HG03460 (cell line): ENCODE results near the gene RNF151.

ENCODE experiments used
- ATAC-seq: cut with Tn5 transposase; IDR thresholded peaks from one replicate; pipeline ENCODE4 v1.9.1; 2021; ENCODE audit not compliant: unreplicated experiment

RNF151 gene

GRCh38 chr16:1976951-1977874, 10.6 kb downstream of the RNF151 start:
- ATAC-seq = no peak

- ATAC-seq = no peak
Observed at GRCh38 chr16:1977875-1978268, 11.2 kb downstream of the RNF151 start.

- ATAC-seq = no peak
Observed at GRCh38 chr16:1978476-1979120, 11.9 kb downstream of the RNF151 start.

GRCh38 chr16:1979271-1980029, 12.8 kb downstream of the RNF151 start:
- ATAC-seq = no peak

GRCh38 chr16:1980030-1980769, 13.5 kb downstream of the RNF151 start:
- ATAC-seq = no peak

GRCh38 chr16:1980770-1981087, 14.1 kb downstream of the RNF151 start:
- ATAC-seq = no peak

GRCh38 chr16:1981398-1981836, 14.8 kb downstream of the RNF151 start, which contains the start of gene NOXO1:
Gene NOXO1, minus strand, starts transcription at chr16:1981469. Its CDS starts 290 bp downstream, at chr16:1981179.
- no peak for ATAC-seq

GRCh38 chr16:1982013-1982433, 15.4 kb downstream of the RNF151 start:
- ATAC-seq = no peak

- ATAC-seq = no peak
Observed at GRCh38 chr16:1982991-1983543, 16.4 kb downstream of the RNF151 start.

- peak; percentile 66 for ATAC-seq
Observed at GRCh38 chr16:1983544-1984346, 17.1 kb downstream of the RNF151 start, which contains the start of gene GFER. Gene GFER, plus strand, starts transcription at chr16:1984193. Its CDS starts 26 bp downstream, at chr16:1984219.

GRCh38 chr16:1984347-1985225, 17.9 kb downstream of the RNF151 start:
- no peak for ATAC-seq

- ATAC-seq = no peak
Observed at GRCh38 chr16:1985466-1986150, 19.0 kb downstream of the RNF151 start.

- no peak for ATAC-seq
Observed at GRCh38 chr16:1987198-1987597, 20.5 kb downstream of the RNF151 start.

GRCh38 chr16:1989209-1990100, 22.8 kb downstream of the RNF151 start, which contains the start of gene SYNGR3:
Gene SYNGR3, plus strand, starts transcription at chr16:1989970. Its CDS starts 133 bp downstream, at chr16:1990103.
- no peak for ATAC-seq

GRCh38 chr16:1990101-1990350, 23.4 kb downstream of the RNF151 start:
- ATAC-seq = no peak

GRCh38 chr16:1990351-1991134, 23.9 kb downstream of the RNF151 start:
- no peak for ATAC-seq
